ENCODE data around the gene CDC42EP5. TPM values are rescaled to one million over a fixed set of nuclear protein-coding genes. Genes with fewer than 3 reads are reported as not detected.

CDC42EP5 gene
- total RNA-seq, 2 donors from 2014 or later: 102 to 193 TPM

- H3K4me1 ChIP-seq (replicated peaks): no peaks in the 10 kb centered on the region
- DNase-seq (ENCODE audit: low spot score): no peak
- no peaks in the 10 kb centered on the region for H3K36me3 ChIP-seq
- no peaks in the 10 kb centered on the region for H3K9me3 ChIP-seq
- TF ChIP-seq POLR2A (IDR thresholded peaks at IDR 0.05): no peak
- no peak for TF ChIP-seq CTCF (IDR thresholded peaks at IDR 0.05)
- TF ChIP-seq POLR2AphosphoS5 (IDR thresholded peaks at IDR 0.05): no peak
- peaks cover 20% of the 10 kb centered on the region for H3K27me3 ChIP-seq (replicated peaks; ENCODE audit: insufficient read depth)
- WGBS: 89% methylated on average over 7 of the region's 7 CpGs
- intact Hi-C loops (cut with DNase I): no loop called here
- H3K27ac ChIP-seq: no peak overlapping the region
- H3K4me3 ChIP-seq: no peak overlapping the region
These were observed 51.6 kb downstream of the CDC42EP5 start for GRCh38 chr19:54421521-54421920.

GRCh38 chr19:54421169-54421516, 52.0 kb downstream of the CDC42EP5 start:
- TF ChIP-seq POLR2AphosphoS5 (IDR thresholded peaks at IDR 0.05): no peak
- no peak for TF ChIP-seq POLR2A (IDR thresholded peaks at IDR 0.05)
- TF ChIP-seq CTCF (IDR thresholded peaks at IDR 0.05): no peak
- 21% methylated on average over 8 of the region's 9 CpGs for WGBS
- Histone ChIP-seq H3K27ac (no peak overlapping the region), H3K9me3 (no peaks in the 10 kb centered on the region), H3K36me3 (no peaks in the 10 kb centered on the region), H3K4me1 (replicated peaks) (no peaks in the 10 kb centered on the region), H3K27me3 (replicated peaks; ENCODE audit: insufficient read depth) (peaks cover 23% of the 10 kb centered on the region), H3K4me3 (no peak overlapping the region)
- DNase-seq (ENCODE audit: low spot score): no peak
- intact Hi-C loops (cut with DNase I): no loop called here

DNA sequence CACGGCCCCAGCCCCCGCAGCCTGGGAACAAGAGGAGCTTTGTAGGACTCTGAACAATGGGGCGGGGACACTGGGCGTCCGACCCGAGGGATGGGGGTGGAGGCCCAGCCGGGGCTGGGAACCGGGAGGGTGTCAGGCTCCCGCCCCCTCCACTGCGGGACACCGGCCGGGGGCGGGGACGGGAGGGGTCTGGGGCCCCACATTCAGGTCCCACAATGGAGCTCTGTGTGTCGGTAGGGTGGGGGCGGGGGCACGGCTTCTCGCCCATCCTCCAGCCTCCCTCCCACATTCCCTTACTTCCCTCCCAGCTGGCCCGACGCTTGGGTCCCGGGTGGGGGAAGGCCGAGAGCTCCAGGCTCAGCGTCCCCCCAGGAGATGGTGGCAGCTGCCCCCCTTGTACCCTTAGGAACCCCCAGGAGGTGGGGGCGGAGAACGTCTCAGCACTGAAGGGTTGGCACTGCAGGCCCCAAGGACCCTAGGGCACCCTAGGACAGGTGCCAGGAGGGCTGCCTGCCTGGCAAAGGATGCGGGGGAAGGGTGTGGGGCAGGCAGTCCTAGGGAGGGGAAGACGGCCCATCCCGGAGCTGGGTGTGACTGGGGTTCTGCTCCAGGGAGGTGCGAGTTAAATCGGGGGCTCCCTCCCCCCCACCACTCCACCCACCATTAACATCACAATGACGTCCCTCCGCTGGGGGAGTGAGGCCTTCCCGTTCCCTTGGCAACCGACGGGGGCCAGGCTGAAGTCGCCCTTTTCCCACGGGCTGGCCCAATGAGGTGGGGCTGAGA, 52.5 kb downstream of the CDC42EP5 start:
- intact Hi-C loops (cut with DNase I): no loop called here
- H3K9me3 ChIP-seq: no peaks in the 10 kb centered on the region
- no peaks in the 10 kb centered on the region for H3K36me3 ChIP-seq
- DNase-seq (ENCODE audit: low spot score): no peak
- no peak overlapping the region for H3K27ac ChIP-seq
- no peaks in the 10 kb centered on the region for H3K4me1 ChIP-seq (replicated peaks)
- peaks cover 28% of the 10 kb centered on the region for H3K27me3 ChIP-seq (replicated peaks; ENCODE audit: insufficient read depth)
- WGBS: 7% methylated on average over 32 of the region's 37 CpGs
- H3K4me3 ChIP-seq: no peak overlapping the region
- TF ChIP-seq POLR2AphosphoS5 (IDR thresholded peaks at IDR 0.05): no peak

GRCh38 chr19:54420068-54420382, 53.1 kb downstream of the CDC42EP5 start:
- no peaks in the 10 kb centered on the region for H3K4me1 ChIP-seq (replicated peaks)
- H3K4me3 ChIP-seq: no peak overlapping the region
- H3K27me3 ChIP-seq (replicated peaks; ENCODE audit: insufficient read depth): peaks cover 34% of the 10 kb centered on the region
- H3K9me3 ChIP-seq: no peaks in the 10 kb centered on the region
- no peak overlapping the region for H3K27ac ChIP-seq
- no peaks in the 10 kb centered on the region for H3K36me3 ChIP-seq
- TF ChIP-seq POLR2A (IDR thresholded peaks at IDR 0.05) (no peak), CTCF (IDR thresholded peaks at IDR 0.05) (no peak), POLR2AphosphoS5 (IDR thresholded peaks at IDR 0.05) (no peak)
- WGBS: 41% methylated on average over 8 of the region's 10 CpGs
- intact Hi-C loops (cut with DNase I): no loop called here
- no peak for DNase-seq (ENCODE audit: low spot score)

DNA sequence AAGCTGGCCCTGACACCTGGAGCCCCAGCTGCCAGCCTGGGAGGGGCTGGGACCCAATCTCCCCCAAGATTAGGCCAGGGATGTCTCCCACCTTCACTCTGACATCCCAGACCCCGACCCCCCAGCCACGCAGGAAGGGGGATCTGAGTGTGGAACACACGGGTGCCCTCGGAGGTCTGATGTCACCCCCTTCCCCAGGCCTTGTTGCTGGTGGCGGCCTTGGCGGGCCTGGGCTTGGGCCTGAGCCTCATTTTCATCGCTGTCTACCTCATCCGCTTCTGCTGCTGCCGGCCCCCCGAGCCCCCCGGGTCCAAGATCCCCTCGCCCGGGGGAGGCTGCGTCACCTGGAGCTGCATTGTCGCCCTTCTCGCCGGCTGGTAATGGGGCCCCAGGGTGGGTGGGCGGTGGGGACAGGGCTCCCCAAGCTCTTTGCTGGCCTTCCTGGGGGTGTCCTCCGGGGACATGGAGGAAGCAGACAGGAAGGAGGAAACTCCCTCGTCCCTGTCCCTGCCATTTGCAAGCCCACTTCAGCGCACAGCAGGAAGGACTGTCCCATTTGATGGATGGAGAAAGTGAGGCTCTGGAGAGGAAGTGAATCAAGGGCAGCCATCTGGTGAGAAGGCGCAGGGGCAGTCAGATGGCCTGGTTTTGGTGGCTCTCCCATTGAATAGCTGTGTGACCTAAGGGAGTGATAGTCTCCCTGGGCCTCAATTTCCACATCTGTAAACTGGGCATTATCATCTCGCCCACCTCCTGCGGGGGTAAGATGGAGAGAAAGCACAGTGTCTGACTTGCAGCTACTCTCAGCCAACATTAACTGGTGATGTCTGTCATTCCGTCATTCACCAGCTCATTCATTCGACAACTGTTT, 53.9 kb downstream of the CDC42EP5 start:
- Histone ChIP-seq H3K27ac (no peak overlapping the region), H3K4me1 (replicated peaks) (no peaks in the 10 kb centered on the region), H3K36me3 (no peaks in the 10 kb centered on the region), H3K27me3 (replicated peaks; ENCODE audit: insufficient read depth) (peaks cover 38% of the 10 kb centered on the region), H3K9me3 (no peaks in the 10 kb centered on the region), H3K4me3 (no peak overlapping the region)
- intact Hi-C loops (cut with DNase I): no loop called here
- 83% methylated on average over 26 of the region's 26 CpGs for WGBS
- TF ChIP-seq POLR2A (IDR thresholded peaks at IDR 0.05): no peak
- TF ChIP-seq POLR2AphosphoS5 (IDR thresholded peaks at IDR 0.05): no peak
- TF ChIP-seq CTCF (IDR thresholded peaks at IDR 0.05): no peak
- DNase-seq (ENCODE audit: low spot score): no peak
